GM12878 (cell line): ENCODE measurements around the gene BCL2. TPM values are rescaled to one million over a fixed set of nuclear protein-coding genes. Genes with fewer than 3 reads are reported as not detected.

Experiments
- BCL11A ChIP-seq: IDR thresholded peaks from 2 replicates; pipeline ENCODE4 v1.6.1; 2011; ENCODE audit warnings: low read depth, low read length
- BHLHE40 ChIP-seq, 2 experiments: fragments of 450-650 bp in 1 of 2; IDR thresholded peaks; 2 replicates each; pipeline ENCODE4 v1.6.1; 2011 to 2017; ENCODE audit warnings: low read depth in 2 of 2, borderline replicate concordance in 1 of 2, improper control_type of control experiment in 1 of 2, low read length in 1 of 2, mild to moderate bottlenecking in 1 of 2
- CREM ChIP-seq: IDR thresholded peaks from 2 replicates; pipeline ENCODE4 v1.6.1; 2014; ENCODE audit warnings: antibody characterized with exemption, low read depth
- ETV6 ChIP-seq, 2 experiments: fragments of 450-650 bp in 1 of 2; IDR thresholded peaks in 1 of 2; conservative IDR thresholded peaks in 1 of 2; 2 replicates each; pipeline ENCODE4 v1.6.1; 2014; ENCODE audit warnings: antibody characterized with exemption in 1 of 2, borderline replicate concordance in 1 of 2, low read depth in 1 of 2, mild to moderate bottlenecking in 1 of 2, moderate library complexity in 1 of 2
- IRF4 ChIP-seq: IDR thresholded peaks from 2 replicates; pipeline ENCODE4 v1.6.1; 2011; ENCODE audit warnings: low read depth, low read length
- NFYA ChIP-seq: IDR thresholded peaks from 2 replicates; pipeline ENCODE4 v1.6.1; 2011; ENCODE audit warnings: low read depth, mild to moderate bottlenecking, low read length, improper control_type of control experiment, borderline replicate concordance
- POLR2AphosphoS5 ChIP-seq: IDR thresholded peaks from 2 replicates; pipeline ENCODE4 v1.6.1; 2011; ENCODE audit warnings: mild to moderate bottlenecking, low read length, inconsistent platforms
- SMAD5 ChIP-seq: IDR thresholded peaks from 2 replicates; pipeline ENCODE4 v1.6.1; 2016; ENCODE audit warnings: antibody characterized with exemption, low read depth
- SPI1 ChIP-seq: IDR thresholded peaks from 2 replicates; pipeline ENCODE4 v1.6.1; 2011; ENCODE audit warnings: low read depth, mild to moderate bottlenecking, low read length, moderate library complexity, borderline replicate concordance; ENCODE audit not compliant: insufficient read depth
- TAF1 ChIP-seq: IDR thresholded peaks from 2 replicates; pipeline ENCODE4 v1.6.1; 2011; ENCODE audit warnings: mild to moderate bottlenecking, low read depth, low read length, borderline replicate concordance
- TCF3 ChIP-seq: IDR thresholded peaks from 2 replicates; pipeline ENCODE4 v1.6.1; 2012; ENCODE audit warnings: low read depth, mild to moderate bottlenecking, low read length, borderline replicate concordance; ENCODE audit not compliant: insufficient read depth
- YY1 ChIP-seq: IDR thresholded peaks from 2 replicates; pipeline ENCODE4 v1.6.1; 2011; ENCODE audit warnings: low read depth, mild to moderate bottlenecking, low read length
- ZNF207 ChIP-seq: fragments of 450-650 bp; IDR thresholded peaks from 2 replicates; pipeline ENCODE4 v1.6.1; 2014; ENCODE audit warnings: antibody characterized with exemption, mild to moderate bottlenecking, borderline replicate concordance
- polyA plus RNA-seq, 11 experiments: library from polyadenylated mRNA; depleted of rRNA in 4 of 11; unstranded in 6 of 11; stranded (reverse) in 5 of 11; fragments of >200 nt; fragmentation: Nextera tagmentation in 4 of 11; fragmentation: Illumina TruSeq in 1 of 11; extraction: Ambion mirVana in 4 of 11; extraction: Trizol in 1 of 11; gene quantifications; 1 replicate in 1 of 11; 2 replicates in 10 of 11; pipeline versions ENCODE4 v1.2.1 to v1.2.3, GENCODE V29; 2011 to 2016; ENCODE audit warnings: inconsistent platforms in 2 of 11, missing spikeins in 2 of 11, low read depth in 1 of 11
- total RNA-seq, 4 experiments: library from RNA; depleted of rRNA in 3 of 4; stranded (reverse); fragments of >200 nt in 3 of 4; fragmentation: Illumina TruSeq in 1 of 4; extraction: Trizol in 1 of 4; gene quantifications; 2 replicates each; pipeline versions ENCODE4 v1.2.1 to v1.2.3, GENCODE V29; 2013 to 2021
- TF ChIP-seq, protein P1 (sequence below): fragments of 450-650 bp; formaldehyde crosslinking; IDR thresholded peaks from 2 replicates; pipeline ENCODE4 v1.5.0; 2022; ENCODE audit warnings: mild to moderate bottlenecking, missing genetic modification characterization
- TF ChIP-seq, protein P2 (sequence below), 3 experiments: IDR thresholded peaks in 2 of 3; conservative IDR thresholded peaks in 1 of 3; 2 replicates each; pipeline ENCODE4 v1.5.1; 2011; ENCODE audit warnings: low read depth in 3 of 3, low read length in 3 of 3, mild to moderate bottlenecking in 3 of 3, control low read depth in 2 of 3, moderate library complexity in 2 of 3, inconsistent platforms in 1 of 3, mixed read lengths in 1 of 3; ENCODE audit not compliant: control insufficient read depth in 2 of 3, insufficient read depth in 1 of 3; ENCODE audit errors: extremely low read depth in 1 of 3
- TF ChIP-seq, protein P3 (sequence below): fragments of 450-650 bp; IDR thresholded peaks from 2 replicates; pipeline ENCODE4 v1.6.1; 2016; ENCODE audit warnings: mild to moderate bottlenecking
- TF ChIP-seq, protein P4 (sequence below): fragments of 450-650 bp; IDR thresholded peaks from 2 replicates; pipeline ENCODE4 v1.6.1; 2017; ENCODE audit warnings: mild to moderate bottlenecking, low read depth, inconsistent platforms; ENCODE audit not compliant: poor library complexity, severe bottlenecking

Gene BCL2
- total and polyA plus RNA-seq, 10 of the 15 experiments (the other 5 are each of a cell fraction or from before 2014, with no cell fraction given) = 4.1 to 47.8 (median 19.3) TPM

DNA sequence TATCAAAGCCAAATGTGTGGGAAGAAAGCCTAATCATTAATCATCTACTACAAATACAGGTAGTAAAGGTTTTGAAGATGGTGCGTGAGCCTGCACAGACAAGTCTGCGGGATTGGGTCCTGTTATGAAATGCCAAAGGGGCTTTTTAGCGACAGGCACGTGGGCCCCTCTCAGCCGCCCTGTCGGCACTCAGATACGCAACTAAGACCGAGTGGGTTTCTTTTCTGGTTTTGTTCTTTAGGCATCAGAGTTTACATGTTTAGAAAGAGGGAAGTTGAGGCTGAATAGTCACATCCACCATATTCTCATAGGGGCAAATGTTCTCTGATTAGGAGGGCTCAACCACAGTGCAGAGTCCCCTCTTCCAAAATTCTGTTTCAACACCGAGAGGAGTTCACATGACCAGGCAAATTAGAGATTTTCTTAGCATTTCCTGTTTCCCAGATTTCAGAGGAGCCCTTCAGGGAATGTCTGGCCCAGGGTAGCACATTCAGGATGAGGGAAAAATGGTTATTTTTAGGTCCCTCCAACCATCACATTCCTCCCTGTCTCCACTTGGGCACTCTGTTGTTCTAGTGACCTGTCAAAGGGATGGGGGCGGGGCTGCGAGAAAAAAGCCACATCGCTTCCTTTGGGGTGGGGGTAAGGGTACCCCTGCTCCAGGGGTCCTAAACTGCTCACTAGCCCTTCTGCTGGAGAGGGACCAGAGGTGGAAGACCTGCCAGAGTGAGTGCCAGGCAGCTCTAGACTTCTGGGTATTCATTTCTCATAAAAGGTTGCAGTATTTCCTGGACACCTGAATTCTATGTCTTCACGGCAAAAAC lies 159.2 kb downstream of the BCL2 start (continued):
- TF ChIP-seq CREM (0 out of 2 replicates have a peak, but pooled peaks have one; percentile 42), TAF1 (0 out of 2 replicates have a peak, but pooled peaks have one; percentile 41), BCL11A (peak; percentile 80), ETV6 (conservative IDR thresholded peaks at IDR 0.05 in 1 of 2, IDR thresholded peaks at IDR 0.05 in 1 of 2; ENCODE audit: borderline replicate concordance in 1 of 2, low read depth in 1 of 2) (peak in 1 of 2 experiments; percentile 39; a peak in 1 of 4 replicates), YY1 (0 out of 2 replicates have a peak, but pooled peaks have one; percentile 41), IRF4 (0 out of 2 replicates have a peak, but pooled peaks have one; percentile 21), POLR2AphosphoS5 (peak; percentile 84), NFYA (no peak), SPI1 (peak; percentile 26; the same call in 1 of the 2 replicates), BHLHE40 (IDR thresholded peaks at IDR 0.05; ENCODE audit: borderline replicate concordance in 1 of 2, low read depth in 2 of 2, low read length in 1 of 2) (peak in 1 of 2 experiments; percentile 90; a peak in 2 of 4 replicates), TCF3 (0 out of 2 replicates have a peak, but pooled peaks have one; percentile 38), ZNF207 (no peak), SMAD5 (no peak)
- TF ChIP-seq, protein P1, sequence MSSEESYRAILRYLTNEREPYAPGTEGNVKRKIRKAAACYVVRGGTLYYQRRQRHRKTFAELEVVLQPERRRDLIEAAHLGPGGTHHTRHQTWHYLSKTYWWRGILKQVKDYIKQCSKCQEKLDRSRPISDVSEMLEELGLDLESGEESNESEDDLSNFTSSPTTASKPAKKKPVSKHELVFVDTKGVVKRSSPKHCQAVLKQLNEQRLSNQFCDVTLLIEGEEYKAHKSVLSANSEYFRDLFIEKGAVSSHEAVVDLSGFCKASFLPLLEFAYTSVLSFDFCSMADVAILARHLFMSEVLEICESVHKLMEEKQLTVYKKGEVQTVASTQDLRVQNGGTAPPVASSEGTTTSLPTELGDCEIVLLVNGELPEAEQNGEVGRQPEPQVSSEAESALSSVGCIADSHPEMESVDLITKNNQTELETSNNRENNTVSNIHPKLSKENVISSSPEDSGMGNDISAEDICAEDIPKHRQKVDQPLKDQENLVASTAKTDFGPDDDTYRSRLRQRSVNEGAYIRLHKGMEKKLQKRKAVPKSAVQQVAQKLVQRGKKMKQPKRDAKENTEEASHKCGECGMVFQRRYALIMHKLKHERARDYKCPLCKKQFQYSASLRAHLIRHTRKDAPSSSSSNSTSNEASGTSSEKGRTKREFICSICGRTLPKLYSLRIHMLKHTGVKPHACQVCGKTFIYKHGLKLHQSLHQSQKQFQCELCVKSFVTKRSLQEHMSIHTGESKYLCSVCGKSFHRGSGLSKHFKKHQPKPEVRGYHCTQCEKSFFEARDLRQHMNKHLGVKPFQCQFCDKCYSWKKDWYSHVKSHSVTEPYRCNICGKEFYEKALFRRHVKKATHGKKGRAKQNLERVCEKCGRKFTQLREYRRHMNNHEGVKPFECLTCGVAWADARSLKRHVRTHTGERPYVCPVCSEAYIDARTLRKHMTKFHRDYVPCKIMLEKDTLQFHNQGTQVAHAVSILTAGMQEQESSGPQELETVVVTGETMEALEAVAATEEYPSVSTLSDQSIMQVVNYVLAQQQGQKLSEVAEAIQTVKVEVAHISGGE (CRISPR knock-in tag) = no peak
- TF ChIP-seq, protein P2, sequence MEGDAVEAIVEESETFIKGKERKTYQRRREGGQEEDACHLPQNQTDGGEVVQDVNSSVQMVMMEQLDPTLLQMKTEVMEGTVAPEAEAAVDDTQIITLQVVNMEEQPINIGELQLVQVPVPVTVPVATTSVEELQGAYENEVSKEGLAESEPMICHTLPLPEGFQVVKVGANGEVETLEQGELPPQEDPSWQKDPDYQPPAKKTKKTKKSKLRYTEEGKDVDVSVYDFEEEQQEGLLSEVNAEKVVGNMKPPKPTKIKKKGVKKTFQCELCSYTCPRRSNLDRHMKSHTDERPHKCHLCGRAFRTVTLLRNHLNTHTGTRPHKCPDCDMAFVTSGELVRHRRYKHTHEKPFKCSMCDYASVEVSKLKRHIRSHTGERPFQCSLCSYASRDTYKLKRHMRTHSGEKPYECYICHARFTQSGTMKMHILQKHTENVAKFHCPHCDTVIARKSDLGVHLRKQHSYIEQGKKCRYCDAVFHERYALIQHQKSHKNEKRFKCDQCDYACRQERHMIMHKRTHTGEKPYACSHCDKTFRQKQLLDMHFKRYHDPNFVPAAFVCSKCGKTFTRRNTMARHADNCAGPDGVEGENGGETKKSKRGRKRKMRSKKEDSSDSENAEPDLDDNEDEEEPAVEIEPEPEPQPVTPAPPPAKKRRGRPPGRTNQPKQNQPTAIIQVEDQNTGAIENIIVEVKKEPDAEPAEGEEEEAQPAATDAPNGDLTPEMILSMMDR (IDR thresholded peaks at IDR 0.05 in 2 of 3, conservative IDR thresholded peaks at IDR 0.05 in 1 of 3; ENCODE audit: control insufficient read depth in 2 of 3, extremely low read depth in 1 of 3, insufficient read depth in 1 of 3, low read depth in 3 of 3, low read length in 3 of 3) = no peak
- TF ChIP-seq, protein P3, sequence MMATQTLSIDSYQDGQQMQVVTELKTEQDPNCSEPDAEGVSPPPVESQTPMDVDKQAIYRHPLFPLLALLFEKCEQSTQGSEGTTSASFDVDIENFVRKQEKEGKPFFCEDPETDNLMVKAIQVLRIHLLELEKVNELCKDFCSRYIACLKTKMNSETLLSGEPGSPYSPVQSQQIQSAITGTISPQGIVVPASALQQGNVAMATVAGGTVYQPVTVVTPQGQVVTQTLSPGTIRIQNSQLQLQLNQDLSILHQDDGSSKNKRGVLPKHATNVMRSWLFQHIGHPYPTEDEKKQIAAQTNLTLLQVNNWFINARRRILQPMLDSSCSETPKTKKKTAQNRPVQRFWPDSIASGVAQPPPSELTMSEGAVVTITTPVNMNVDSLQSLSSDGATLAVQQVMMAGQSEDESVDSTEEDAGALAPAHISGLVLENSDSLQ = peak; percentile 39; the same call in 1 of the 2 replicates
- TF ChIP-seq, protein P4, sequence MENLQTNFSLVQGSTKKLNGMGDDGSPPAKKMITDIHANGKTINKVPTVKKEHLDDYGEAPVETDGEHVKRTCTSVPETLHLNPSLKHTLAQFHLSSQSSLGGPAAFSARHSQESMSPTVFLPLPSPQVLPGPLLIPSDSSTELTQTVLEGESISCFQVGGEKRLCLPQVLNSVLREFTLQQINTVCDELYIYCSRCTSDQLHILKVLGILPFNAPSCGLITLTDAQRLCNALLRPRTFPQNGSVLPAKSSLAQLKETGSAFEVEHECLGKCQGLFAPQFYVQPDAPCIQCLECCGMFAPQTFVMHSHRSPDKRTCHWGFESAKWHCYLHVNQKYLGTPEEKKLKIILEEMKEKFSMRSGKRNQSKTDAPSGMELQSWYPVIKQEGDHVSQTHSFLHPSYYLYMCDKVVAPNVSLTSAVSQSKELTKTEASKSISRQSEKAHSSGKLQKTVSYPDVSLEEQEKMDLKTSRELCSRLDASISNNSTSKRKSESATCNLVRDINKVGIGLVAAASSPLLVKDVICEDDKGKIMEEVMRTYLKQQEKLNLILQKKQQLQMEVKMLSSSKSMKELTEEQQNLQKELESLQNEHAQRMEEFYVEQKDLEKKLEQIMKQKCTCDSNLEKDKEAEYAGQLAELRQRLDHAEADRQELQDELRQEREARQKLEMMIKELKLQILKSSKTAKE = peak; percentile 79
